ENCODE data around the gene NUP155.
"Not testable (repeated sequence)": the region's sequence is repeated elsewhere in the genome, so short reads cannot be mapped to it uniquely, and the experiment has no call there.

The NUP155 gene

GRCh38 chr5:37304888-37305287 lies 66.0 kb downstream of the NUP155 start:
- no peak overlapping the region for H3K18ac ChIP-seq (ENCODE audit: low read depth in 1 of 2, low read length in 2 of 2)
- H2AK5ac ChIP-seq (ENCODE audit: low read length, severe bottlenecking), result no peak overlapping the region
- H3K14ac ChIP-seq (ENCODE audit: low read length in 2 of 2), result no peak overlapping the region
- no peak overlapping the region for H4K8ac ChIP-seq (ENCODE audit: low read length)
- no peaks in the 10 kb centered on the region for H3K4me1 ChIP-seq (ENCODE audit: control insufficient read depth, insufficient read depth, low read depth, low read length)
- no peak overlapping the region for H2BK120ac ChIP-seq (ENCODE audit: low read depth, low read length)
- H3K27me3 ChIP-seq (ENCODE audit: control insufficient read depth in 1 of 2, insufficient read depth in 1 of 2, low read length in 2 of 2), result no peaks in the 10 kb centered on the region
- H2AFZ ChIP-seq (ENCODE audit: low read depth, low read length), result no peak overlapping the region
- H3K9ac ChIP-seq (ENCODE audit: low read length), result no peak overlapping the region
- peaks cover 3% of the 10 kb centered on the region for H3K79me1 ChIP-seq (replicated peaks; ENCODE audit: low read length, poor library complexity, severe bottlenecking)
- DNase-seq, result no peak
- H3K27ac ChIP-seq (ENCODE audit: low read length, poor library complexity, severe bottlenecking), result no peak overlapping the region
- no peak overlapping the region for H4K91ac ChIP-seq (ENCODE audit: low read length)
- H3K4ac ChIP-seq (ENCODE audit: low read depth in 1 of 2, low read length in 2 of 2), result no peak overlapping the region
- H3K36me3 ChIP-seq (ENCODE audit: control insufficient read depth in 1 of 2, insufficient read depth in 2 of 2, low read depth in 1 of 2, low read length in 2 of 2), result peaks cover 33 to 91% of the 10 kb centered on the region in 2 experiments
- H3K23ac ChIP-seq (ENCODE audit: low read length in 2 of 2), result no peak overlapping the region
- no peaks in the 10 kb centered on the region for H3K9me3 ChIP-seq (ENCODE audit: control insufficient read depth, low read length)
- H2BK5ac ChIP-seq (ENCODE audit: low read depth, low read length, poor library complexity, severe bottlenecking), result no peak overlapping the region
- H3K4me3 ChIP-seq (ENCODE audit: insufficient read depth in 1 of 2, low read depth in 1 of 2, low read length in 2 of 2), result no peak overlapping the region
- no peak overlapping the region for H2BK12ac ChIP-seq (ENCODE audit: low read length in 2 of 2)
- 100% methylated on average over 2 of the region's 2 CpGs for WGBS
- H2BK15ac ChIP-seq (ENCODE audit: low read depth, poor library complexity, severe bottlenecking), result no peak overlapping the region
- H3K4me2 ChIP-seq (ENCODE audit: low read length, poor library complexity, severe bottlenecking), result no peak overlapping the region

DNA sequence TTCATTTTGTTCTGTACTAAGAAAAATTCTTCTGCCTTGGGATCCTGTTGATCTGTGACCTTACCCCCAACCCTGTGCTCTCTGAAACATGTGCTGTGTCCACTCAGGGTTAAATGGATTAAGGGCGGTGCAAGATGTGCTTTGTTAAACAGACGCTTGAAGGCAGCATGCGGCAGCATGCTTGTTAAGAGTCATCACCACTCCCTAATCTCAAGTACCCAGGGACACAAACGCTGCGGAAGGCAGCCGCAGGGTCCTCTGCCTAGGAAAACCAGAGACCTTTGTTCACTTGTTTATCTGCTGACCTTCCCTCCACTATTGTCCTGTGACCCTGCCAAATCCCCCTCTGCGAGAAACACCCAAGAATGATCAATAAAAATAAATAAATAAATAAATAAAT lies 74.6 kb downstream of the NUP155 start:
- not testable (repeated sequence) for H2BK5ac ChIP-seq (ENCODE audit: low read depth, low read length, poor library complexity, severe bottlenecking); H4K8ac ChIP-seq (ENCODE audit: low read length); H3K27ac ChIP-seq (ENCODE audit: low read length, poor library complexity, severe bottlenecking); H3K79me1 ChIP-seq (replicated peaks; ENCODE audit: low read length, poor library complexity, severe bottlenecking); H3K14ac ChIP-seq (ENCODE audit: low read length in 2 of 2); H4K91ac ChIP-seq (ENCODE audit: low read length); H3K9me3 ChIP-seq (ENCODE audit: control insufficient read depth, low read length); H3K27me3 ChIP-seq (ENCODE audit: control insufficient read depth in 1 of 2, insufficient read depth in 1 of 2, low read length in 2 of 2); H2BK15ac ChIP-seq (ENCODE audit: low read depth, poor library complexity, severe bottlenecking); H2AK5ac ChIP-seq (ENCODE audit: low read length, severe bottlenecking); H3K4me1 ChIP-seq (ENCODE audit: control insufficient read depth, insufficient read depth, low read depth, low read length); H2AFZ ChIP-seq (ENCODE audit: low read depth, low read length); H3K18ac ChIP-seq (ENCODE audit: low read depth in 1 of 2, low read length in 2 of 2); H3K4me3 ChIP-seq (ENCODE audit: insufficient read depth in 1 of 2, low read depth in 1 of 2, low read length in 2 of 2); H3K4ac ChIP-seq (ENCODE audit: low read depth in 1 of 2, low read length in 2 of 2); H3K4me2 ChIP-seq (ENCODE audit: low read length, poor library complexity, severe bottlenecking); H2BK120ac ChIP-seq (ENCODE audit: low read depth, low read length); H2BK12ac ChIP-seq (ENCODE audit: low read length in 2 of 2); DNase-seq; H3K23ac ChIP-seq (ENCODE audit: low read length in 2 of 2); H3K9ac ChIP-seq (ENCODE audit: low read length)
- 94% methylated on average over 3 of the region's 7 CpGs for WGBS
- H3K36me3 ChIP-seq (ENCODE audit: control insufficient read depth in 1 of 2, insufficient read depth in 2 of 2, low read depth in 1 of 2, low read length in 2 of 2), result peaks cover 19 to 74% of the 10 kb centered on the region in 2 experiments

DNA sequence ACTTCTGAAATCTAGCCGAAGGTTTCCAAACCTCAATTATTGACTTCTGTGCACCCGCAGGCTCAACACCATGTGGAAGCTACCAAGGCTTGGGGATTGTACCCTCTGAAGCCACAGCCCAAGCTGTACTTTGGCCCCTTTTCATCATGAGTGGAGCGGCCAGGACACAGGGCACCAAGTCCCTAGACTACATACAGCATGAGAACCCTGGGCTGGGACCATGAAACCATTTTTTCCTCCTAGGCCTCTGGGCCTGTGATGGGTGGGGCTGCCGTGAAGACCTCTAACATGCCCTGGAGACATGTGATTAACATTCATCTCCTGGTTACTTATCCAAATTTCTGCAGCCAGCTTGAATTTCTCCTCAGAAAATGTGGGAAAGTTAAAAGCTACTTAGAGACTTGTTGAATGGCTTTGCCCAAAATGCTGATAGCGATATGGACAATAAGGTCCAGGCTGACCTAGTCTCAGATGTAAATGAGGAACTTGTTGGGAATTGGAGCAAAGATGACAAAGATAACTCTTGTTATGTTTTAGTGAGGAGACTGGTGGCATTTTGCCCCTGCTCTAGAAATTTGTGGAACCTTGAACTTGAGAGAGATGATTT lies 87.6 kb downstream of the NUP155 start:
- Histone ChIP-seq H3K27ac (ENCODE audit: low read length, poor library complexity, severe bottlenecking) (no peak overlapping the region), H2AK5ac (ENCODE audit: low read length, severe bottlenecking) (no peak overlapping the region), H3K4me2 (ENCODE audit: low read length, poor library complexity, severe bottlenecking) (no peak overlapping the region), H3K23ac (ENCODE audit: low read length in 2 of 2) (no peak overlapping the region), H3K27me3 (ENCODE audit: control insufficient read depth in 1 of 2, insufficient read depth in 1 of 2, low read length in 2 of 2) (no peaks in the 10 kb centered on the region), H3K36me3 (ENCODE audit: control insufficient read depth in 1 of 2, insufficient read depth in 2 of 2, low read depth in 1 of 2, low read length in 2 of 2) (no peaks in the 10 kb centered on the region), H2AFZ (ENCODE audit: low read depth, low read length) (no peak overlapping the region), H2BK12ac (ENCODE audit: low read length in 2 of 2) (no peak overlapping the region), H3K4me1 (ENCODE audit: control insufficient read depth, insufficient read depth, low read depth, low read length) (no peaks in the 10 kb centered on the region), H3K4me3 (ENCODE audit: insufficient read depth in 1 of 2, low read depth in 1 of 2, low read length in 2 of 2) (no peak overlapping the region), H2BK5ac (ENCODE audit: low read depth, low read length, poor library complexity, severe bottlenecking) (no peak overlapping the region), H4K8ac (ENCODE audit: low read length) (no peak overlapping the region), H3K9me3 (ENCODE audit: control insufficient read depth, low read length) (peaks cover 16% of the 10 kb centered on the region), H3K9ac (ENCODE audit: low read length) (no peak overlapping the region), H2BK120ac (ENCODE audit: low read depth, low read length) (no peak overlapping the region), H3K14ac (ENCODE audit: low read length in 2 of 2) (no peak overlapping the region), H2BK15ac (ENCODE audit: low read depth, poor library complexity, severe bottlenecking) (no peak overlapping the region), H4K91ac (ENCODE audit: low read length) (no peak overlapping the region), H3K18ac (ENCODE audit: low read depth in 1 of 2, low read length in 2 of 2) (no peak overlapping the region), H3K79me1 (replicated peaks; ENCODE audit: low read length, poor library complexity, severe bottlenecking) (no peaks in the 10 kb centered on the region), H3K4ac (ENCODE audit: low read depth in 1 of 2, low read length in 2 of 2) (no peak overlapping the region)
- 97% methylated on average over 4 of the region's 5 CpGs for WGBS
- no peak for DNase-seq

- Histone ChIP-seq H3K14ac (ENCODE audit: low read length in 2 of 2) (no peak overlapping the region), H4K91ac (ENCODE audit: low read length) (no peak overlapping the region), H3K4me3 (ENCODE audit: insufficient read depth in 1 of 2, low read depth in 1 of 2, low read length in 2 of 2) (no peak overlapping the region), H3K27ac (ENCODE audit: low read length, poor library complexity, severe bottlenecking) (no peak overlapping the region), H4K8ac (ENCODE audit: low read length) (no peak overlapping the region), H3K9me3 (ENCODE audit: control insufficient read depth, low read length) (peaks cover 16% of the 10 kb centered on the region), H2BK120ac (ENCODE audit: low read depth, low read length) (no peak overlapping the region), H2BK15ac (ENCODE audit: low read depth, poor library complexity, severe bottlenecking) (no peak overlapping the region), H2BK12ac (ENCODE audit: low read length in 2 of 2) (no peak overlapping the region), H2AFZ (ENCODE audit: low read depth, low read length) (no peak overlapping the region), H3K27me3 (ENCODE audit: control insufficient read depth in 1 of 2, insufficient read depth in 1 of 2, low read length in 2 of 2) (no peaks in the 10 kb centered on the region), H3K79me1 (replicated peaks; ENCODE audit: low read length, poor library complexity, severe bottlenecking) (no peaks in the 10 kb centered on the region), H2BK5ac (ENCODE audit: low read depth, low read length, poor library complexity, severe bottlenecking) (no peak overlapping the region), H3K9ac (ENCODE audit: low read length) (no peak overlapping the region), H3K4me1 (ENCODE audit: control insufficient read depth, insufficient read depth, low read depth, low read length) (no peaks in the 10 kb centered on the region), H3K36me3 (ENCODE audit: control insufficient read depth in 1 of 2, insufficient read depth in 2 of 2, low read depth in 1 of 2, low read length in 2 of 2) (no peaks in the 10 kb centered on the region), H2AK5ac (ENCODE audit: low read length, severe bottlenecking) (no peak overlapping the region), H3K23ac (ENCODE audit: low read length in 2 of 2) (no peak overlapping the region), H3K4ac (ENCODE audit: low read depth in 1 of 2, low read length in 2 of 2) (no peak overlapping the region), H3K18ac (ENCODE audit: low read depth in 1 of 2, low read length in 2 of 2) (no peak overlapping the region), H3K4me2 (ENCODE audit: low read length, poor library complexity, severe bottlenecking) (no peak overlapping the region)
- DNase-seq, result no peak
- 95% methylated on average over 2 of the region's 2 CpGs for WGBS
These were observed 95.4 kb downstream of the NUP155 start for GRCh38 chr5:37275511-37275910.

All from mesenchymal stem cell (in vitro differentiated cells and primary cell).